ENCODE results near the gene IGLL5.

- TF ChIP-seq CTCF (IDR thresholded peaks at IDR 0.05): no peak
- no peak for TF ChIP-seq POLR2A (IDR thresholded peaks at IDR 0.05)
Measured at GRCh38 chr22:22838148-22838786, 49.3 kb upstream of the IGLL5 start.
